Left ventricle myocardium inferior (tissue), 1 donor: Measurements from ENCODE around the gene DVL1. TPM values are rescaled to one million over a fixed set of nuclear protein-coding genes. Genes with fewer than 3 reads are reported as not detected.

Experiments used
- DNase-seq: peaks from one replicate; pipeline ENCODE4 v3.0.0-alpha.2; 2020
- H3K27ac ChIP-seq: fragments of 200-600 bp; replicated peaks from 2 replicates; pipeline ENCODE4 v1.8.0; 2021
- H3K27me3 ChIP-seq: fragments of 200-600 bp; 2 replicates; pipeline ENCODE4 v1.8.0; 2021; ENCODE audit warnings: low read depth
- H3K36me3 ChIP-seq: fragments of 200-600 bp; 2 replicates; pipeline ENCODE4 v1.8.0; 2021
- H3K4me1 ChIP-seq: fragments of 200-600 bp; 2 replicates; pipeline ENCODE4 v1.8.0; 2021
- H3K4me3 ChIP-seq: fragments of 200-600 bp; 2 replicates; pipeline ENCODE4 v1.8.0; 2021; ENCODE audit warnings: mild to moderate bottlenecking, moderate library complexity
- H3K9me3 ChIP-seq: fragments of 200-600 bp; replicated peaks from 2 replicates; pipeline ENCODE4 v1.8.0; 2021
- CTCF ChIP-seq: fragments of 200-600 bp; IDR thresholded peaks from 2 replicates; pipeline ENCODE4 v1.8.0; 2021; ENCODE audit warnings: antibody characterized with exemption, mild to moderate bottlenecking, borderline replicate concordance
- intact Hi-C: fragments of 100-400 bp; cut with micrococcal nuclease; formaldehyde crosslinking; loops from one replicate; pipeline ENCODE4 v1.11.0; 2022
- total RNA-seq: library from RNA; stranded (reverse); fragmentation: NEBNext Ultra II Directional; extraction: Animal tissue kit (Norgen Biotek cat#: 25700); gene quantifications from one replicate; pipeline ENCODE4 v1.2.1, GENCODE V29; 2021
- donor health status: DM: no; HTN: yes; CAD: no; lungs with severe emphysema.

DVL1 gene
- total RNA-seq, 1 donor from 2014 or later, result 93.0 TPM

GRCh38 chr1:1291548-1292441 lies 57.4 kb downstream of the DVL1 start:
- Histone ChIP-seq H3K9me3 (no peaks in the 10 kb centered on the region), H3K4me3 (no peak overlapping the region), H3K36me3 (peaks cover 35% of the 10 kb centered on the region), H3K27ac (no peak overlapping the region), H3K4me1 (peaks cover 14% of the 10 kb centered on the region), H3K27me3 (peaks cover 10% of the 10 kb centered on the region)
- peak; percentile 76 for TF ChIP-seq CTCF
- intact Hi-C loops, result no loop called here
- peak; percentile 56 for DNase-seq

GRCh38 chr1:1291023-1291528 lies 58.1 kb downstream of the DVL1 start:
- peaks cover 30% of the 10 kb centered on the region for H3K36me3 ChIP-seq
- H3K4me3 ChIP-seq, result no peak overlapping the region
- H3K27me3 ChIP-seq, result peaks cover 17% of the 10 kb centered on the region
- no peak for TF ChIP-seq CTCF
- intact Hi-C loops, result no loop called here
- DNase-seq, result no peak
- no peaks in the 10 kb centered on the region for H3K9me3 ChIP-seq
- no peak overlapping the region for H3K27ac ChIP-seq
- H3K4me1 ChIP-seq, result peaks cover 14% of the 10 kb centered on the region

GRCh38 chr1:1290238-1290731 lies 58.9 kb downstream of the DVL1 start:
- Histone ChIP-seq H3K27me3 (peaks cover 25% of the 10 kb centered on the region), H3K27ac (no peak overlapping the region), H3K4me3 (no peak overlapping the region), H3K4me1 (peaks cover 14% of the 10 kb centered on the region), H3K9me3 (no peaks in the 10 kb centered on the region), H3K36me3 (peaks cover 22% of the 10 kb centered on the region)
- intact Hi-C loops, result no loop called here
- peak; percentile 64 for TF ChIP-seq CTCF
- DNase-seq, result peak; percentile 51

GRCh38 chr1:1287288-1288110 lies 61.7 kb downstream of the DVL1 start:
- H3K36me3 ChIP-seq, result no peaks in the 10 kb centered on the region
- H3K4me1 ChIP-seq, result peaks cover 14% of the 10 kb centered on the region
- intact Hi-C loops, result no loop called here
- peaks cover 34% of the 10 kb centered on the region for H3K27me3 ChIP-seq
- H3K9me3 ChIP-seq, result no peaks in the 10 kb centered on the region
- no peak for TF ChIP-seq CTCF
- no peak for DNase-seq
- no peak overlapping the region for H3K4me3 ChIP-seq
- H3K27ac ChIP-seq, result no peak overlapping the region
